H1 (cell line): ENCODE results near the gene COL27A1. TPM values are rescaled to one million over a fixed set of nuclear protein-coding genes. Genes with fewer than 3 reads are reported as not detected.

Experiments
- CTCF ChIA-PET: fragments of 300-600 bp; sonication (Branson Sonifier 250); formaldehyde crosslinking; loops from one replicate; lab custom pipeline; 2021; ENCODE audit not compliant: partially characterized antibody; lab: Charles Lee
- POLR2A ChIA-PET: fragments of 300-600 bp; sonication (Branson Sonifier 250); formaldehyde crosslinking; loops from one replicate; lab custom pipeline; 2021; ENCODE audit warnings: inconsistent platforms; ENCODE audit not compliant: partially characterized antibody; lab: Charles Lee
- DNase-seq, 2 experiments: peaks; one replicate each; pipeline versions ENCODE4 v3.0.0 to v3.0.0-alpha.2; 2010 to 2022; ENCODE audit warnings: low spot score in 2 of 2, low read depth in 1 of 2, mixed read lengths in 1 of 2
- FAIRE-seq: peaks from 2 replicates; lab custom pipeline; 2011; peaks lifted over from hg19 to GRCh38; lab: Jason Lieb, UNC
- H2AFZ ChIP-seq: 2 replicates; pipeline ENCODE4 v1.8.1; 2012; ENCODE audit warnings: low read length, inconsistent platforms
- H2AK5ac ChIP-seq: 2 replicates; pipeline ENCODE4 v1.6.1; 2013; ENCODE audit warnings: low read depth, low read length
- H2BK120ac ChIP-seq: replicated peaks from 2 replicates; pipeline ENCODE3; 2013; ENCODE audit warnings: low read depth, low read length, inconsistent platforms
- H2BK12ac ChIP-seq: 2 replicates; pipeline ENCODE4 v1.6.1; 2013; ENCODE audit warnings: low read depth, low read length
- H2BK15ac ChIP-seq: 2 replicates; pipeline ENCODE4 v1.6.1; 2013; ENCODE audit warnings: low read length
- H2BK20ac ChIP-seq: 2 replicates; pipeline ENCODE4 v1.6.1; 2013; ENCODE audit warnings: low read length
- H2BK5ac ChIP-seq: 2 replicates; pipeline ENCODE4 v1.6.1; 2013; ENCODE audit warnings: low read depth, low read length
- H3K14ac ChIP-seq: 2 replicates; pipeline ENCODE4 v1.6.1; 2013; ENCODE audit warnings: inconsistent platforms; ENCODE audit not compliant: insufficient read length
- H3K18ac ChIP-seq: 2 replicates; pipeline ENCODE4 v1.6.1; 2013; ENCODE audit warnings: low read length; ENCODE audit errors: extremely low read depth
- H3K23ac ChIP-seq: 2 replicates; pipeline ENCODE4 v1.6.1; 2013; ENCODE audit warnings: inconsistent platforms; ENCODE audit not compliant: insufficient read length
- H3K23me2 ChIP-seq: 2 replicates; pipeline ENCODE4 v1.6.1; 2013; ENCODE audit warnings: low read depth, low read length
- H3K27ac ChIP-seq: 2 replicates; pipeline ENCODE4 v1.6.1; 2011; ENCODE audit warnings: low read depth, low read length, inconsistent platforms
- H3K27me3 ChIP-seq, 4 experiments: replicated peaks in 1 of 4; 1 replicate in 1 of 4; 2 replicates in 3 of 4; pipeline versions ENCODE4 v1.6.1 to v1.8.1; 2011 to 2013; ENCODE audit warnings: low read length in 3 of 4, mild to moderate bottlenecking in 3 of 4, inconsistent platforms in 2 of 4, mixed read lengths in 2 of 4, moderate library complexity in 1 of 4; ENCODE audit not compliant: control insufficient read depth in 3 of 4, insufficient read depth in 3 of 4; ENCODE audit errors: extremely low read depth in 1 of 4
- H3K36me3 ChIP-seq, 4 experiments: 2 replicates each; pipeline versions ENCODE4 v1.6.1 to v1.8.1; 2011 to 2013; ENCODE audit warnings: mild to moderate bottlenecking in 4 of 4, low read length in 3 of 4, moderate library complexity in 2 of 4, control low read depth in 1 of 4, inconsistent platforms in 1 of 4; ENCODE audit not compliant: insufficient read depth in 4 of 4, control insufficient read depth in 2 of 4
- H3K4ac ChIP-seq: replicated peaks from 2 replicates; pipeline ENCODE3; 2013; ENCODE audit warnings: low read length, low read depth, mixed read lengths, inconsistent platforms; ENCODE audit not compliant: insufficient read length
- H3K4me1 ChIP-seq, 4 experiments: replicated peaks in 1 of 4; 1 replicate in 1 of 4; 2 replicates in 3 of 4; pipeline versions ENCODE4 v1.6.1 to v1.8.1; 2011 to 2013; ENCODE audit warnings: low read length in 3 of 4, inconsistent platforms in 2 of 4, mixed read lengths in 1 of 4; ENCODE audit not compliant: insufficient read depth in 4 of 4, control insufficient read depth in 3 of 4
- H3K4me2 ChIP-seq, 2 experiments: 2 replicates each; pipeline versions ENCODE4 v1.6.1 to v1.8.1; 2011 to 2013; ENCODE audit warnings: low read depth in 2 of 2, low read length in 2 of 2, control low read depth in 1 of 2, inconsistent platforms in 1 of 2, mild to moderate bottlenecking in 1 of 2; ENCODE audit not compliant: insufficient read depth in 1 of 2
- H3K4me3 ChIP-seq, 4 experiments: fragments of 200-600, 300-600 bp in 1 of 4; sonication (generic), shearing (Covaris generic), sonication (Bioruptor Twin) in 1 of 4; 2 replicates each; pipeline versions ENCODE4 v1.5.1 to v1.8.1; 2011 to 2016; ENCODE audit warnings: low read length in 4 of 4, low read depth in 3 of 4, control low read depth in 2 of 4, inconsistent platforms in 2 of 4, mild to moderate bottlenecking in 2 of 4, mixed read lengths in 1 of 4, moderate library complexity in 1 of 4; ENCODE audit not compliant: insufficient read depth in 2 of 4; ENCODE audit errors: extremely low read depth in 1 of 4
- H3K56ac ChIP-seq: replicated peaks from 2 replicates; pipeline ENCODE3; 2013; ENCODE audit warnings: low read depth, mild to moderate bottlenecking, mixed read lengths, low read length, inconsistent platforms; ENCODE audit not compliant: insufficient read length
- H3K79me1 ChIP-seq: 2 replicates; pipeline ENCODE4 v1.6.1; 2013; ENCODE audit warnings: low read depth, low read length, control low read depth
- H3K79me2 ChIP-seq, 2 experiments: 2 replicates each; pipeline versions ENCODE4 v1.6.1 to v1.8.1; 2012 to 2013; ENCODE audit warnings: low read length in 2 of 2, mild to moderate bottlenecking in 2 of 2, inconsistent platforms in 1 of 2; ENCODE audit not compliant: insufficient read depth in 2 of 2, control insufficient read depth in 1 of 2
- H3K9ac ChIP-seq, 4 experiments: replicated peaks in 1 of 4; 1 replicate in 1 of 4; 2 replicates in 3 of 4; pipeline versions ENCODE4 v1.6.1 to v1.8.1; 2011 to 2013; ENCODE audit warnings: low read depth in 3 of 4, low read length in 3 of 4, control low read depth in 2 of 4, mild to moderate bottlenecking in 2 of 4, moderate library complexity in 2 of 4, inconsistent platforms in 1 of 4; ENCODE audit errors: extremely low read depth in 1 of 4
- H3K9me3 ChIP-seq, 2 experiments: 2 replicates each; pipeline versions ENCODE4 v1.6.1 to v1.8.1; 2012 to 2013; ENCODE audit warnings: mild to moderate bottlenecking in 2 of 2, moderate library complexity in 2 of 2, control low read depth in 1 of 2, inconsistent platforms in 1 of 2, low read depth in 1 of 2, low read length in 1 of 2, mixed read lengths in 1 of 2; ENCODE audit not compliant: insufficient read depth in 2 of 2
- H4K20me1 ChIP-seq, 2 experiments: replicated peaks in 1 of 2; 2 replicates each; pipeline versions ENCODE3 to v1.8.1; 2011 to 2013; ENCODE audit warnings: inconsistent platforms in 2 of 2, low read length in 2 of 2, mild to moderate bottlenecking in 1 of 2; ENCODE audit not compliant: insufficient read depth in 2 of 2, control insufficient read depth in 1 of 2
- H4K5ac ChIP-seq: 2 replicates; pipeline ENCODE4 v1.6.1; 2013; ENCODE audit warnings: low read length, low read depth, mixed read lengths, inconsistent platforms; ENCODE audit not compliant: insufficient read length
- H4K8ac ChIP-seq: 2 replicates; pipeline ENCODE4 v1.8.0; 2013; ENCODE audit warnings: mild to moderate bottlenecking, moderate library complexity, low read length, inconsistent platforms; ENCODE audit not compliant: insufficient read depth; ENCODE audit errors: extremely low read depth
- H4K91ac ChIP-seq: replicated peaks from 2 replicates; pipeline ENCODE3; 2013; ENCODE audit warnings: low read length, mixed read lengths, inconsistent platforms; ENCODE audit not compliant: insufficient read length
- CBX5 ChIP-seq: fragments of 300-800, 300-1000 bp; sonication (generic); IDR thresholded peaks from 2 replicates; pipeline ENCODE4 v1.7.1; 2016; ENCODE audit warnings: antibody characterized with exemption, low read length, low read depth
- CBX8 ChIP-seq: fragments of 300-800, 300-1000 bp; sonication (generic); IDR thresholded peaks from 2 replicates; pipeline ENCODE4 v1.7.1; 2016; ENCODE audit warnings: low read depth, low read length, borderline replicate concordance
- FOSL1 ChIP-seq: IDR thresholded peaks from 2 replicates; pipeline ENCODE4 v1.6.1; 2011; ENCODE audit warnings: mild to moderate bottlenecking, low read depth, low read length, moderate library complexity; ENCODE audit not compliant: insufficient read depth
- KDM1A ChIP-seq: fragments of 200-600, 300-600 bp; sonication (generic); IDR thresholded peaks from 2 replicates; pipeline ENCODE4 v1.7.1; 2016; ENCODE audit warnings: mild to moderate bottlenecking, low read length, borderline replicate concordance
- KDM4A ChIP-seq: IDR thresholded peaks from one replicate; pipeline ENCODE4 v1.7.1; 2012; ENCODE audit warnings: low read depth, mild to moderate bottlenecking, moderate library complexity, low read length, inconsistent platforms; ENCODE audit not compliant: severe bottlenecking
- NANOG ChIP-seq: IDR thresholded peaks from 2 replicates; pipeline ENCODE4 v1.6.1; 2011; ENCODE audit warnings: low read length, low read depth, mild to moderate bottlenecking, inconsistent platforms; ENCODE audit not compliant: insufficient read depth, poor library complexity, severe bottlenecking
- NRF1 ChIP-seq: IDR thresholded peaks from 2 replicates; pipeline ENCODE4 v1.6.1; 2011; ENCODE audit warnings: mild to moderate bottlenecking, low read depth, low read length, improper control_type of control experiment
- PHF8 ChIP-seq: fragments of 200-600 bp; sonication (generic); conservative IDR thresholded peaks from 2 replicates; pipeline ENCODE4 v1.7.1; 2012; ENCODE audit warnings: low read depth, mild to moderate bottlenecking, inconsistent platforms, low read length, moderate library complexity
- POLR2AphosphoS5 ChIP-seq: IDR thresholded peaks from 2 replicates; pipeline ENCODE4 v1.6.1; 2011; ENCODE audit warnings: low read depth, low read length
- SP4 ChIP-seq: IDR thresholded peaks from 2 replicates; pipeline ENCODE4 v1.6.1; 2012; ENCODE audit warnings: low read length, inconsistent platforms
- WGBS, 2 experiments: shearing (Covaris generic) in 1 of 2; methylation state at CpG; one replicate each; pipeline versions ENCODE4 v1.1.6 to v1.1.7; 2013 to 2015; ENCODE audit warnings: low lambda C conversion rate in 2 of 2, mixed read lengths in 2 of 2, inconsistent platforms in 1 of 2, low coverage in 1 of 2, missing lambda C conversion rate in 1 of 2; ENCODE audit not compliant: insufficient replicate concordance in 2 of 2, insufficient coverage in 1 of 2, insufficient read length in 1 of 2; ENCODE audit errors: extremely low coverage in 1 of 2, missing lambda C conversion rate in 1 of 2; 5-methylcytosine and 5-hydroxymethylcytosine counted together
- polyA plus RNA-seq, 7 experiments: library from polyadenylated mRNA; depleted of rRNA in 3 of 7; stranded (reverse) in 5 of 7; unstranded in 2 of 7; fragments of >200 nt in 5 of 7; fragments of 200-250 nt in 2 of 7; gene quantifications; 1 replicate in 5 of 7; 2 replicates in 1 of 7; 4 replicates in 1 of 7; pipeline versions ENCODE4 v1.2.1 to v1.2.3, GENCODE V29; 2011 to 2013; ENCODE audit warnings: missing spikeins in 2 of 7, mixed read lengths in 2 of 7
- total RNA-seq: library from RNA; stranded (reverse); fragmentation: NEBNext Ultra II Directional; extraction: Animal tissue kit (Norgen Biotek cat#: 25700); gene quantifications from 2 replicates; pipeline ENCODE4 v1.2.1, GENCODE V29; 2021

COL27A1 gene
- total and polyA plus RNA-seq, 2 of the 8 experiments (the other 6 are each of a cell fraction or from before 2014, with no cell fraction given), result 15.1 to 22.8 TPM

DNA sequence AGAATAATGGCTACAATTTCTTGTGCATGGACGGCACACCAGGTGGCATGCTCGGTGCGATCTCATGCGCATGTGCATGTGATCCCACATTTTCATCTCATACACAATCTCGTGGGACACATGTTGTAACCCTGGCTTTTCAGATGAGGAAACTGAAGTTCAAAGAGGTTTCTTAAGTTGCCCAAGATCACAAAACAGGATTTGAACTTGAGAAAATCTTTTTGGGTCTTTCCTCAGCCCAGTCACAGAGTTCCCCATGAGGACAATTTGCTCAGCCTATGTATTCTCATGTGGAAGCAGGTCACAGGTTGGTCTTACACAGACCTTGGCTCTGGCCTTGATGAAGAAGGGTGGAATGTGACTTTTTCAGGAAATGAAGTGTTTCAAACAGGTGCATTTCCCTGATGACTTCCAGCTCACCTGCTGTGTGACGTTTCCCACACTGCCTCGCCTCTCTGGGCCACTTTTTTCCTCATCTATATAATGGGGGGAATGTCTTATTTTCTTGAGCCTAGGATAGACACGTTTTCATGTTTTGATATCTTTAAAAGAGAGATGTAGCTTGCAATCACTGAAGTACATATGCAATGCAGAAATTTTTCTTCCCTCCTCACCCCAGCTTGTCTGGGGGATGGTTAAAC, 160.5 kb downstream of the COL27A1 start:
- TF ChIP-seq NRF1 (no peak), PHF8 (no peak), NANOG (no peak), POLR2AphosphoS5 (no peak), KDM4A (no peak), CBX8 (no peak), FOSL1 (no peak), KDM1A (no peak), SP4 (no peak), CBX5 (no peak)
- Histone ChIP-seq H4K8ac (no peak overlapping the region), H3K4me2 (no peak overlapping the region), H2BK5ac (no peak overlapping the region), H3K27ac (no peak overlapping the region), H3K79me2 (no peaks in the 10 kb centered on the region), H3K18ac (no peak overlapping the region), H4K20me1 (no peaks in the 10 kb centered on the region), H3K23me2 (peaks cover 1% of the 10 kb centered on the region; the same call in 1 of the 2 replicates), H3K4ac (no peak overlapping the region), H3K56ac (no peak overlapping the region), H2BK12ac (no peak overlapping the region), H4K91ac (no peak overlapping the region), H3K4me3 (no peak overlapping the region), H2BK15ac (no peak overlapping the region), H3K9me3 (no peaks in the 10 kb centered on the region), H3K14ac (no peak overlapping the region), H2AK5ac (no peak overlapping the region), H3K4me1 (no peaks in the 10 kb centered on the region), H3K23ac (no peak overlapping the region), H3K27me3 (no peaks in the 10 kb centered on the region), H3K36me3 (no peaks in the 10 kb centered on the region), H3K9ac (no peak overlapping the region), H2BK120ac (no peak overlapping the region), H3K79me1 (no peaks in the 10 kb centered on the region), H2AFZ (no peak overlapping the region), H2BK20ac (no peak overlapping the region), H4K5ac (no peak overlapping the region)
- ChIA-PET POLR2A (interaction anchor here (0.7 kb wide), 1 partner anchor 21 kb away, joined by 3 read pairs; no protein-coding TSS in a partner anchor), CTCF (interaction anchor here (1.0 to 4.6 kb wide), 3 partner anchors 25 to 233 kb away, joined by 3 to 29 read pairs (median 5); partner anchors contain the start of gene COL27A1)
- FAIRE-seq, result no peak
- DNase-seq, result peak in 1 of 2 experiments; percentile 2
- WGBS, 2 experiments, result 92% methylated on average over 8 of the region's 8 CpGs; no CpG with 5 or more reads in 1 of the 2 experiments
